CD14-positive monocyte (primary cell): ENCODE results near the gene JARID2. TPM values are rescaled to one million over a fixed set of nuclear protein-coding genes. Genes with fewer than 3 reads are reported as not detected.

ENCODE experiments used
- DNase-seq, 3 donors: peaks; one replicate each; pipeline ENCODE4 v3.0.0-alpha.2; 2011 to 2022
- H2AFZ ChIP-seq: 2 replicates; pipeline ENCODE4 v1.6.0; 2012; ENCODE audit warnings: mild to moderate bottlenecking, low read depth, low read length, inconsistent platforms; ENCODE audit not compliant: insufficient read depth, poor library complexity, severe bottlenecking
- H3K27ac ChIP-seq, 2 donors: 1 replicate in 1 of 2; 2 replicates in 1 of 2; pipeline ENCODE4 v1.5.1; 2012 to 2013; ENCODE audit warnings: low read length in 2 of 2, control low read depth in 1 of 2, inconsistent platforms in 1 of 2, low read depth in 1 of 2, mild to moderate bottlenecking in 1 of 2
- H3K27me3 ChIP-seq, 2 donors: one replicate each; pipeline versions ENCODE4 v1.6.0 to v1.6.1; 2011 to 2013; ENCODE audit warnings: low read length in 2 of 2; ENCODE audit not compliant: control insufficient read depth in 2 of 2, insufficient read depth in 2 of 2
- H3K36me3 ChIP-seq, 2 donors: replicated peaks in 1 of 2; 1 replicate in 1 of 2; 2 replicates in 1 of 2; pipeline versions ENCODE4 v1.5.1 to v1.6.1; 2012 to 2013; ENCODE audit warnings: low read length in 2 of 2, control low read depth in 1 of 2, inconsistent platforms in 1 of 2, mild to moderate bottlenecking in 1 of 2; ENCODE audit not compliant: insufficient read depth in 2 of 2, control insufficient read depth in 1 of 2
- H3K4me1 ChIP-seq, 2 donors: 1 replicate in 1 of 2; 2 replicates in 1 of 2; pipeline versions ENCODE4 v1.5.1 to v1.6.1; 2012 to 2013; ENCODE audit warnings: low read length in 2 of 2, control low read depth in 1 of 2, inconsistent platforms in 1 of 2, mild to moderate bottlenecking in 1 of 2, moderate library complexity in 1 of 2; ENCODE audit not compliant: insufficient read depth in 2 of 2, control insufficient read depth in 1 of 2
- H3K4me2 ChIP-seq: replicated peaks from 2 replicates; pipeline ENCODE3; 2012; ENCODE audit warnings: low read length, moderate library complexity, mild to moderate bottlenecking; ENCODE audit not compliant: poor library complexity, severe bottlenecking; ENCODE audit errors: extremely low read depth
- H3K4me3 ChIP-seq, 3 experiments: fragments of 200-600 bp in 1 of 3; sonication (generic) in 1 of 3; replicated peaks in 1 of 3; 1 replicate in 2 of 3; 2 replicates in 1 of 3; pipeline ENCODE4 v1.5.1; 2011 to 2013; ENCODE audit warnings: low read length in 3 of 3, mild to moderate bottlenecking in 3 of 3, control low read depth in 2 of 3, low read depth in 2 of 3, inconsistent platforms in 1 of 3, moderate library complexity in 1 of 3
- H3K79me2 ChIP-seq: 2 replicates; pipeline ENCODE4 v1.6.0; 2012; ENCODE audit warnings: mild to moderate bottlenecking, control low read depth, inconsistent platforms, low read length, moderate library complexity; ENCODE audit not compliant: insufficient read depth
- H3K9ac ChIP-seq: 2 replicates; pipeline ENCODE4 v1.6.0; 2017; ENCODE audit warnings: low read length, mild to moderate bottlenecking; ENCODE audit not compliant: insufficient read depth, poor library complexity, severe bottlenecking
- H3K9me3 ChIP-seq, 2 donors: replicated peaks in 1 of 2; 1 replicate in 1 of 2; 2 replicates in 1 of 2; pipeline versions ENCODE4 v1.5.1 to v1.6.1; 2012 to 2013; ENCODE audit warnings: low read length in 2 of 2, control low read depth in 1 of 2; ENCODE audit not compliant: control insufficient read depth in 1 of 2, insufficient read depth in 1 of 2
- H4K20me1 ChIP-seq: 2 replicates; pipeline ENCODE4 v1.6.0; 2012; ENCODE audit warnings: mild to moderate bottlenecking, low read length, control low read depth, moderate library complexity; ENCODE audit not compliant: insufficient read depth
- H3K27ac Mint-ChIP-seq, 7 donors: one replicate each; pipeline ENCODE4 v1.8.0; 2020; ENCODE audit warnings: mild to moderate bottlenecking in 7 of 7, mixed read lengths in 7 of 7, moderate library complexity in 6 of 7, inconsistent platforms in 2 of 7
- H3K27me3 Mint-ChIP-seq, 3 donors: one replicate each; pipeline ENCODE4 v1.8.0; 2021 to 2022; ENCODE audit warnings: low read depth in 3 of 3, mild to moderate bottlenecking in 3 of 3, mixed read lengths in 3 of 3, moderate library complexity in 3 of 3, inconsistent platforms in 1 of 3
- H3K36me3 Mint-ChIP-seq, 2 donors: one replicate each; pipeline ENCODE4 v1.8.0; 2020; ENCODE audit warnings: mixed read lengths in 2 of 2, inconsistent platforms in 1 of 2, mild to moderate bottlenecking in 1 of 2
- H3K4me1 Mint-ChIP-seq: one replicate; pipeline ENCODE4 v1.8.0; 2020; ENCODE audit warnings: mild to moderate bottlenecking, mixed read lengths
- H3K4me3 Mint-ChIP-seq, 2 donors: one replicate each; pipeline ENCODE4 v1.8.0; 2020; ENCODE audit warnings: mild to moderate bottlenecking in 2 of 2, mixed read lengths in 2 of 2, moderate library complexity in 1 of 2
- H3K9me3 Mint-ChIP-seq, 7 donors: one replicate each; pipeline ENCODE4 v1.8.0; 2020 to 2022; ENCODE audit warnings: mixed read lengths in 7 of 7, mild to moderate bottlenecking in 6 of 7, moderate library complexity in 6 of 7, inconsistent platforms in 2 of 7
- WGBS: methylation state at CpG from one replicate; pipeline ENCODE4 v1.1.5; 2013; ENCODE audit warnings: missing lambda C conversion rate; ENCODE audit not compliant: insufficient coverage; 5-methylcytosine and 5-hydroxymethylcytosine counted together
- intact Hi-C, 2 donors: fragments of 100-400 bp; cut with micrococcal nuclease; formaldehyde crosslinking; loops; one replicate each; pipeline versions ENCODE4 v1.15.0 to v1.15.1; 2023
- polyA plus RNA-seq, 3 donors: library from polyadenylated mRNA; depleted of rRNA in 1 of 3; unstranded in 2 of 3; stranded (reverse) in 1 of 3; fragments of 300-500 nt in 2 of 3; fragments of >200 nt in 1 of 3; fragmentation: Illumina TruSeq in 2 of 3; gene quantifications; 1 replicate in 2 of 3; 2 replicates in 1 of 3; pipeline ENCODE4 v1.2.3, GENCODE V29; 2012 to 2021
- TF ChIP-seq, protein P1 (sequence below): fragments of 200-600 bp; IDR thresholded peaks from one replicate; pipeline ENCODE4 v1.8.0; 2022; ENCODE audit warnings: antibody characterized with exemption, mild to moderate bottlenecking

JARID2 gene
- polyA plus RNA-seq, 3 donors, result 6.8 to 17.5 (median 12.5) TPM

DNA sequence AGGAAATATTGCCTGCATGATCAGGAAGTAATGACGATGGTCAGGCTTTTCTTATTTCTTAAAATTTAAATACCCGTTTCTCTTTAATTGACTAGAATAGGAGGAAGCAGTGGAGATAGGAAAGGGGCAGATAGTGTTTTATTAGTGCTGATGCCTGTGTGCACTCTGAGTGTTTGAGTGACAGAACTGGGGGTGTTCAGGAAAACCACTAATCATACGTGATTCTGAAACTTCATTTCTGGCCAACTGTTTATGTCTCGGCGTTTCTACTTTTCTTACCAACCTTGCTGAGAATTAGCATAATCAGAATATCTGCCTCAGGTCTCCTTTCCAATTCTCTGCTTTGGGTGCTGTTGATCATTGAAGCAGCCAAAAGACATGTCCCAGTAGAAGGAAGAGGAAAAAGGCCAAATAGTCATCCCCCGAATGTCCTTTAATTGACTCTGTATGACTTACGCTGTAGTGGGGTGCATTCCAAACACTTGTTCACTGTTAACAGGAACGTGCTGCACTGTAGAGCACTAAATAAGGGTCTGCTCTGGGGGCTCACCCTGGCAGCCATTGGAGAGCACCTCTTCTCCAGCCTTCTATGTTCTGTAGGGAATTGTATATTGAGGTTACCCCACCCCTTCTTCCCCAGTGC is 152.9 kb downstream of the JARID2 start:
- Mint-ChIP-seq H3K4me3 (peak overlapping the region in 1 of 2 donors; percentile 71), H3K27me3 (peaks cover 0 to under 1% (median 0%) of the 10 kb centered on the region in 3 donors), H3K36me3 (peaks cover 13 to 14% of the 10 kb centered on the region in 2 donors), H3K9me3 (no peaks in the 10 kb centered on the region), H3K27ac (peak overlapping the region in 6 of 7 donors; percentile 25 to 86 (median 64)), H3K4me1 (peaks cover 67% of the 10 kb centered on the region)
- Histone ChIP-seq H3K9ac (no peak overlapping the region), H3K79me2 (peaks cover 100% of the 10 kb centered on the region), H3K27ac (peak overlapping the region in 1 of 2 donors; percentile 34), H3K4me2 (peak overlapping the region; percentile 46), H3K9me3 (no peaks in the 10 kb centered on the region), H3K4me3 (peak overlapping the region in 1 of 3 experiments; percentile 21), H3K4me1 (peaks cover 57 to 58% of the 10 kb centered on the region in 2 donors), H3K36me3 (peaks cover 0 to 7% of the 10 kb centered on the region in 2 donors), H4K20me1 (peaks cover 100% of the 10 kb centered on the region), H3K27me3 (no peaks in the 10 kb centered on the region), H2AFZ (no peak overlapping the region)
- TF ChIP-seq, protein P1, sequence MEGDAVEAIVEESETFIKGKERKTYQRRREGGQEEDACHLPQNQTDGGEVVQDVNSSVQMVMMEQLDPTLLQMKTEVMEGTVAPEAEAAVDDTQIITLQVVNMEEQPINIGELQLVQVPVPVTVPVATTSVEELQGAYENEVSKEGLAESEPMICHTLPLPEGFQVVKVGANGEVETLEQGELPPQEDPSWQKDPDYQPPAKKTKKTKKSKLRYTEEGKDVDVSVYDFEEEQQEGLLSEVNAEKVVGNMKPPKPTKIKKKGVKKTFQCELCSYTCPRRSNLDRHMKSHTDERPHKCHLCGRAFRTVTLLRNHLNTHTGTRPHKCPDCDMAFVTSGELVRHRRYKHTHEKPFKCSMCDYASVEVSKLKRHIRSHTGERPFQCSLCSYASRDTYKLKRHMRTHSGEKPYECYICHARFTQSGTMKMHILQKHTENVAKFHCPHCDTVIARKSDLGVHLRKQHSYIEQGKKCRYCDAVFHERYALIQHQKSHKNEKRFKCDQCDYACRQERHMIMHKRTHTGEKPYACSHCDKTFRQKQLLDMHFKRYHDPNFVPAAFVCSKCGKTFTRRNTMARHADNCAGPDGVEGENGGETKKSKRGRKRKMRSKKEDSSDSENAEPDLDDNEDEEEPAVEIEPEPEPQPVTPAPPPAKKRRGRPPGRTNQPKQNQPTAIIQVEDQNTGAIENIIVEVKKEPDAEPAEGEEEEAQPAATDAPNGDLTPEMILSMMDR, result no peak
- 0% methylated on average over 2 of the region's 8 CpGs for WGBS
- intact Hi-C loops, result no loop called here
- DNase-seq, result no peak

GRCh38 chr6:15399641-15400470 is 154.0 kb downstream of the JARID2 start:
- no peaks in the 10 kb centered on the region for H3K27me3 ChIP-seq
- TF ChIP-seq, protein P1, result no peak
- no peaks in the 10 kb centered on the region for H3K9me3 ChIP-seq
- H2AFZ ChIP-seq, result no peak overlapping the region
- peaks cover 3 to 4% of the 10 kb centered on the region in 2 donors for H3K36me3 Mint-ChIP-seq
- H3K27ac Mint-ChIP-seq, result peak overlapping the region in 6 of 7 donors; percentile 56 to 82 (median 66)
- peak overlapping the region; percentile 68 for H3K4me2 ChIP-seq
- H3K36me3 ChIP-seq, result peaks cover 0 to 2% of the 10 kb centered on the region in 2 donors
- H3K4me3 Mint-ChIP-seq, result peak overlapping the region; percentile 52 to 90
- peaks cover 68 to 69% of the 10 kb centered on the region in 2 donors for H3K4me1 ChIP-seq
- no peak overlapping the region for H3K9ac ChIP-seq
- peaks cover 0 to 2% (median 0%) of the 10 kb centered on the region in 3 donors for H3K27me3 Mint-ChIP-seq
- peaks cover 100% of the 10 kb centered on the region for H4K20me1 ChIP-seq
- peaks cover 75% of the 10 kb centered on the region for H3K4me1 Mint-ChIP-seq
- H3K79me2 ChIP-seq, result peaks cover 100% of the 10 kb centered on the region
- peak overlapping the region in 1 of 3 experiments; percentile 52 for H3K4me3 ChIP-seq
- no peak for DNase-seq
- intact Hi-C loops, result loop anchor here (5.0 kb wide), 1 partner anchor 37 kb away; no protein-coding TSS in a partner anchor
- peak overlapping the region in 1 of 2 donors; percentile 8 for H3K27ac ChIP-seq
- WGBS, result 10% methylated on average over 2 of the region's 9 CpGs
- H3K9me3 Mint-ChIP-seq, result no peaks in the 10 kb centered on the region
